ENCODE results near the gene POU2AF1.

POU2AF1 gene

DNA sequence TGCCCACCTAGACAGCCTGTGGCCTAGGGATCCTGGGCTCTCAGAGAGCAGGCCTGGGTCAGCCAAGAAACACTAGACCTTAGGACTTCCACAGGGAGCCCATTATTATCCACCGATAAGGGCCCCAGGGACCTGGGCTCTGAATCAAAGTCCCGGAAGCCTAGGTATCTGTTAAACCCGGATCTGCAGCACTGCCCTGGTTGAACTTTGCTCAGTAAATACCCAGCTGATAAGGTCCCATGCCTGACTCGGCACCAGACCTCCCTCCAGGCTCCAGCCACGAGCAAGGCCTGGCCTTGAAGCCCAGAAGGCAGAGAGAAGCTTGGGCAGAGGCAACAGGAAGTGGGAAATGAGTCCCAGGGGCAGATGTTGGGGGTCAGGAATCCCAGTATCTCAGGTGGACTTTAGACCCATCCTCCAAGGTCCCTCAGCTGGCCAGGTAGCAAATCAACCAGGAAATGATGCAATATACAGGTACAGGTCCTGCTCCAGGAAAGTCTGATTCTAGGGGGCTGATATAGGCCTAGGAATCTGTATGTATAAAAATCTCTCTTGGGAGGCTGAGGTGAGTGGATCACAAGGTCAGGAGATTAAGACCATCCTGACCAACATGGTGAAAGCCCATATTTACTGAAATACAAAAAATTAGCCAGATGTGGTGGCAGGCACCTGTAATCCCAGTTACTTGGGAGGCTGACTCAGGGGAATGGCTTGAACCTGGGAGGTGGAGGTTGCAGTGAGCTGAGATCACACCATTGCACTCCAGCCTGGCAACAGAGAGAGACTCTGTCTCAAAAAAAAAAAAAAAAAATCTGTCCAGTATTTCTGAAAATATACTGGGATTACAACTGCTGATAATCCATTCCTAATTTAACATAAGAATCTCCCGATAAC lies 18.7 kb downstream of the POU2AF1 start:
- DNase-seq (ENCODE audit: low read depth) = no peak

DNA sequence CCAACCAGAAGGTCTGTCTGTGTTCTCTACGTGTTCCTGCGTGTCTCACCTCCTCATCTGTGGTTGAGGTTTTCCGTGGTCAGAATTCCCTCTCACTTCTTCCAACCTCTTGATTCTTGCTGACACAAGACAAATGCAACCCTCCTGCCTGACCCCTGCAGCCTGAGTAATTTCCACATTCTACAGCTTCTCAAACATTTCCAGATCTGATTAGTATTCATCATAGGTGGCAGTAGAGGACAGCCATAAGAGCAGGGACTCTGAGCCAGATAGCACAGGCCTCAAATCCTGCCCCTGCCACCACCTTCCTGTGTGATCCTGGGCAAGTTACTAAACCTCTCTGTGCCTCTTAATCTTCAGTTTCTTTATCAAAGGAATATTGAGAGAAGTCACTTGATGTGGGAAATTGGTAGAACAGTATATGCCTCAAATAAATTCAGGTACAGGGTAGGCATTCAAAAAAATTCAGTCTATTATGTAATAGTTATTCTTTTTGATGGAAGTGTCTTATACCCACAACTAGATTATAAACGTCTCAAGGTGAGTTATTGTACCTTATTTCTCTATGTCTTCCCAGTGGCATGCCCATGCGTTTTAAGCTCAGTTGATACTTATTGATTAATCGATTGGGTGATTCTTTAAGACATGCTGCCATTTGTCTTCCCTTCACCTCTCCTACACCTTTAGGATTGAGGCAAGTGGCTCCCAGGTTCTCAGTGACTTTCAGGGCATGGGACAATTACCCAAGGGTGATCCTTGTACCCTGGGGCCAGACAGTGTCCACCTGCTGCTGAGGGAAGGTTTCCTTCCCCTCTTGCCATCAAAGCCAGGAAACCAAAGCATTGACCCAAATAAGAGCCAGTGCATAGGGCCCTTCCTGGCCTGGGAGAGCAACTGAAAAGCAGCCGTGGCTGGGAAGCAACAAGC lies 19.6 kb downstream of the POU2AF1 start:
- DNase-seq (ENCODE audit: low read depth) = no peak

DNA sequence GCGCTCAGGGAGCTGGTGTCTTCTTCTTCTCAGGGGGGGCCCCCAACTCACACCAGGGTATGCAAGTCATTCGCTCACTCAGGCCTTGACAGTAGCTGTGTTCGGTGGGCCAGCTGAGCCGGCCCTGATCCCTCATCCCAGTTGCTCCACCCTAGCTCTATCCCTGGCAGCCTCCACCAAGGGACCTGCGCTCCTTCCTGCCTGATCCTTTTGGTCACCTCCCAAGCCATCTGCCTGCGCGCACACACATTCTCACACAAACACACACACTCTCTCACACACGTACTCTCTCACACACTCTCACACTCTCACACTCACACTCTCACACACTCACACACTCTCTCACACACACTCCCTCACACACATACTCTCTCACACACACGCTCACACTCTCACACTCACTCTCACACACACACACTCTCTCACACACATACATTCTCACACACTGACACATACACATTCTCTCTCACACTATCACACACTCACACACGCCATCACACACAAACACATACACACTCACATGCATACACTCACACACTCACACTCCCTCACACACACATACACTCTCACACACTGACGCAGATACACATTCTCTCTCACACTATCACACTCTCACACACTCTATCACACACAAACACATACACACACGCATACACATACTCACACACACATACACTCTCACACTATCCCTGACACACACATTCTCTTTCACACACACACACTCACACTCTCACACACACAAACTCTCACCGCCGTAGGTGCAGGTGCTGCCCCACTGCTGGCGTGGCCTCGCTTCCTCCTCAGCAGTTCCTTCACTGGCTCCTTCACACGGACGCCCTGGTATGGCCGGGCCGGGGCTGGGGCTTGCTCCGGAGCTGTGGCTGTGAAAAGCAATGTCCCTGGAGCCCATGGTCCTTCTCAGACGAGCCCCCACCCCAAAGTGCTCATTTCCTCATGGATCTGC lies 20.8 kb downstream of the POU2AF1 start:
- no peak for DNase-seq (ENCODE audit: low read depth)

DNA sequence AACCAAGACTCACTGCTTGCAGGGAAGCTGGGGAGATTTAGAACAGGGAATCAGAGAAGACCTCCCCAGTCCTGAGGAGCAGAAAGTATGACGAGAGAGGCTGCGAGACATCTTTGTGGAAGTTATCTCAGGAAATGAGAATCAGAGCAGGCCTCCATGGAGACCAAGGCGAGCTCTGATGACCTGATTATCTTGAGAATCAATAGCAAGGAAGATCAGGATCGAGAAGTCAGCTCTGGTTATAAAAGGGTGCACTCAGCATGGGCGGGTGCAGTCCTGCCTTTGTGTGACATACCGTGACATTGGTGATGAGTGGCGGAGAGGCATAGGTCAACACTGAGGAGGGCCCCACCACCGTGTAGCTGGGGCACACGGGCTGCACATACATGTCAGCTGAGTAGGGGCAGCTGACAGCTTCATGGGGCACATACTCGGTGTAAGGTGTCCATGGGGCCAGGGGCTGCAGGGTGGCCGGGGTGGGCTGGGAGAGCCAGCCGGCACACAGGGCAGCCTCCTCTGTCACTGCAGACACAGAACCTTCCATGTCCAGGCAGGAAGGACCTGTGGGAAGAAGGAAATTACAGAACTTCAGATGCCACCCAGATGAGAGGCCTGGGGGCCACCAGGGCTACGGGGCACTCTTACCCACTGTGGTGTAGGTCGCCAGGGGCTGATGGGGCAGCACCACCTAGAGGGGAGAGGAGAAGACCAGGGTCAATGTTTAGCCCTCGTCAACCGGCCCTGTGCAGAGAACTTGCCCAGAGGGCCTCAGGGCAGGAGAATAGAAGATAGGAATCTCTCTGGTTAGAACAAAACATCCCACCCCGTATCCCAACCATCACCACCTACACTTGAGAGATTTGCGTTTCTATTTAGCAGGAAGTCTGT lies 21.7 kb downstream of the POU2AF1 start:
- DNase-seq (ENCODE audit: low read depth) = no peak

DNA sequence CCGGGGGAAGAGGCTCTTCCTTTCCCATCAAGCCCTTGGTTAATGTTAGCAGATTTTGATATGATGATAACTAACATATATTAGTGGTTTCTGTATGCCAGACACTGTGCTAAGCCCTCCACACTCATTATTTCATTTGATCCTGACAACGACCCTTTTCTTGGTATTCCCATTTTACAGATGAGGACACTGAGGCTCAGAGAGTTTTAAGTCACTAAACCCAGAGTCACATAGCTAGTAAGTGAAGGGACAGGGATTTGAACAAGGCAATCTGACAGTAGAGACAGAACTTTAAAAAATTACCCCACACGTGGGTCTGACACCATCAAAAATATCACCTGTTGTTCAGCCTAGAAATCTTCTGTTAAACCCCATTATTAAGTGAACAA lies 22.4 kb downstream of the POU2AF1 start:
- no peak for DNase-seq (ENCODE audit: low read depth)

DNA sequence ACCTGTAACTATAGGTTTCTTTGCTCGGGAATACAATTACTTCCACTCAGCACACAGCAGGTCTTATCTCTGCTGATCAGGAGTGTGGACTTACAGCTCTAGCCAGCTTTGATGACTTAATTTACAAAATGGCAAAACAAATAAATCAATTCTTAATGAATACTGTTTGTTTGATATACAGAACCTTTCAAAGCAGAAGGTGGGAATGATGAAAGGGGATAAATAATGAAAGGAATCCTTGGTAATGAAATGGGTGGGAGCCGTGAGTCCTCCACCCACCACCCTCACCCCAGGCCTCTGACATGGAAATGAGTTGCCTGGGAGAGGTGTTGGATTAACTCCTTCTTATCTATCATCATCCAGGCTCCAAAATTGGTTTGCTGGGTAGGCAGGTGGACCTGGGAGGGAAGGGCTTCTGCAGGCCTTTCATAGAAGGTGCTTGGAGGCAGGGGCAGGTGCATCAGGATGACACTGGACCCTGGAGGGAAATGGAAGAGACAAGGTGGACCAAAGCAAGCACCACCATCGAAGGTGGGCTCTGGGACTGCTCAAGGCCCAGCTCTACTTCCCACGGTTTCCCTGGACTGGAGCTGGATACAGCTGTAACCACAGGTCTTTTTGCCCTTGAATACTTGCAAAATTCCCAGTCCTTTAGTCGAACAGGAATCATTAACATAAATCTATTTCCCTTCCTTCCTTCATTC lies 23.0 kb downstream of the POU2AF1 start:
- DNase-seq (ENCODE audit: low read depth) = no peak

DNA sequence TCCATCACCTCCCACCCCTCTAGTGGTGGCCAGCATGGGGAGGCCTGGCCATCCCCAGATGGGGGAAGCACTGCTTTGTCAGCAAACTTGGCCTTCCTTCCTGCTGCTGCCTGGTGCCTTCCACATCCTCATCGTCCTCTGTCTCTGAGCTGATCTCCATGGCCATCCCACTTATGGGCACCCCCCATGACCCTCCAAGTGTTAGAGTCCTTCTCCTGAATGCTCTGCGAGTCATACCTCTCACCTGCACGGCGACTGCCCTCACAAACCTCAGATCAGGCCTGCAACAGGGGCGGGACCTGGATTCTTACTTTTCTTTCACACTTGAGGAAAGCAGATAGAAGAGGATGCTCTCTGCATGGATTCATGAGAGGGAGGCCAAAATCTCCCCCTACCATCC lies 24.0 kb downstream of the POU2AF1 start:
- no peak for DNase-seq (ENCODE audit: low read depth)

DNA sequence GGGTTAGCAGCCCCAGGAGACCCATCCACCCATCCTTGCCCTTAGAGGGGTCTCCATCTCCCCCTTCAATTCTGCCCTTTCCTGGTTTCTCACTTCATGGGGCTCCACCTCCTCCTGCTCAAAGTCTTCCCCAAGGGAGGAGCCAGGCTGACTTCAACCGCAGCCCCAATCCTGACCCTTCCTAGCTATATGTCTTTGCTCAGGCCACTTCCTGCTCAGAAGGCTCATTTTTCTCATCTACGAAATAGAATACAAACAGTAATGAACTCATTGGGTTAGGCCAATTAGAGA lies 24.5 kb downstream of the POU2AF1 start:
- DNase-seq (ENCODE audit: low read depth) = no peak

DNA sequence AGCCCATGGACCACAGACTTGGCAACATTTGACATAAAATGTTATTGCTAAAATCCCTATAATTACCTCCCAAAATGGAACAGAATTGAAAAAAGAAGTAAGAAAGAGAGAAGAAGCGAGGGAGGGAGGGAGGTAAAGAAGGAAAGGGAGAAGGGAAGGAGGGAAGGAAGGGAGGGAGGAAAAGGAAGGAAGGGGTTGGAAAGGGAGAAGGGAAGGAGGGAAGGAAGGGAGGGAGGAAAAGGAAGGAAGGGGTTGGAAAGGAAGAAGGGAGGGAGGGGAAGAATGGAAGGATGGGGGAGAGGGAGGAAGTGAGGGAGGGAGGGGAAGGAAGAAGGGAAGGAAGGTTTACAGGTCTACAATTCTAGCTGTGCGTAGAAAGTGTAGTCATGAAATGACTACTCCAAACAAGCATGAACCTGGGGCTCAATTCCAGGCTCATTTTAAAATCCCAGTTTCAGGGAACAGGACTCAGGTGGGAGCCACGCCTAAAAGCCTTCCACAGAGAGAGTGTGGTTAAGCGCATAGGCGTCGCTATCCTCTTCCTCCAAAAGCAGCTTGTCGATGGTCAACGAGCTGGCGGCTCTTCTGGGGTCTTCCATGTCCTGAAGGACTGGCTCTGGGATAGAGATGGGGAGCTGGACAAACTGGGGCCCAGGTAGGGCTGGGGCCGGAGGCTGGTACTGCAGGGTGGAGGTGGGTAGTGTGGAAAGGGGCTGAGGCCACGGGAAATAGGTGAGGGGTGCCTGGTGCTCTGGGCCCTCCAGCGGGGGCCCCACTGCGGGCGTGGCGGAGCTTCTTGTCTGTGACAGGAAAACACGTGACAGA lies 25.1 kb downstream of the POU2AF1 start:
- no peak for DNase-seq (ENCODE audit: low read depth)

DNA sequence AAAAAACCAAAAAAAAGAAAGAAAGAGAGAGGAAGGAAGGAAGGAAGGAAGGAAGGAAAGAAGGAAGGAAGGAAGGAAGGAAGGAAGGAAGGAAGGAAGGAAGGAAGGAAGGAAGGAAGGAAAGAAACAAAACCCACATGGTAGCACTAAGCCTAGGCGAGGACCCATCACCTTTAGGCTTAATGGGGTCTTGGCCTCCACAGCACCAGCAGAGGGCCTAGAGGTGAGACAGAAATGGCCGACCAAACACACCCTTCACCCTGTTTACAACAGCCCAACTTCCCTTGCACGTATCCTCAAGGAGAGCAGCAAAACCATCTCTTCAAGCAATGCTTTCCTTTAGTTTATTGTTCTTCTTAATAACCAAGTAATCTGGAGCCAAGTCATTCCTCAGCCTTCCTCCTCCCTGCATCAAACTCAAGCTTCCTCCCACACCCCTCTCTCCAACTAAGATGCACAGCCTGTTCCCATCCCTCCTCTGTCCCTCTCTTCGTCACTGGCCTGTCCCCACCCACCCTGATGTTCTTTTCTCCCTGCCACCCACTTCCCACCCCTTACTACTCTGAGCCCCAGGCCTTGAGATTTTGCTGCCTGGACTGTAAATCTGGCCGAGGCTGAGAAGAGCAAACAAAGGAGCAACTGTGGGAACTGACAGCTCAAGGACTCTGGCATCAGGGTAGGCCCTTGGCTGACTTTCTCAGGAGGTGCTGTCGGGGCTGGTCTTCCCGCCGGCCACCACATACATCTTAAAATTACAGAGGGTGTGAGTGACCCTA lies 26.0 kb downstream of the POU2AF1 start:
- no peak for DNase-seq (ENCODE audit: low read depth)

DNA sequence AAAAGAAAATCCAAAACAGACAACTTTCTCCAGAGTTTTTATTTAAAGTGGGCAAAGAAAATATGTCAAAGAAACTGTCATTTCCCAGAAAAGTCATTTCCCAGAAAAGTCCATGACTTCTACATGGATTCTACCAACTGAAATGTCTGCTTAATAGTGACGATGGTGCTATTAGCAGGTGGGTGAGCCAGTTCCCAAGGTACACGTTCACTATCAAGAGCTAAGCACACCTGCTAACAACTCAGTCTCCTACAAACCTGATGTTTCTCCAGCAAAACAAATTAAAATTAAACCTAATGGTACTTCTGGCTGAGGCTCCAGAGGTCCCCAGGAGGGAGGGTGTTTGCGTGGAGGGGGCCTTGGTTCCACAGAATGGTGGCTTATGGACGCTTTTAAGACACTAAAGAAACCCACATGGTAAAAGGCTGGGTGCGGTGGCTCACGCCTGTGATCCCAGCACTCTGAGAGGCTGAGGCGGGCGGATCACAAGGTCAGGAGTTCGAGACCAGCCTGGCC lies 26.8 kb downstream of the POU2AF1 start:
- DNase-seq (ENCODE audit: low read depth) = no peak

DNA sequence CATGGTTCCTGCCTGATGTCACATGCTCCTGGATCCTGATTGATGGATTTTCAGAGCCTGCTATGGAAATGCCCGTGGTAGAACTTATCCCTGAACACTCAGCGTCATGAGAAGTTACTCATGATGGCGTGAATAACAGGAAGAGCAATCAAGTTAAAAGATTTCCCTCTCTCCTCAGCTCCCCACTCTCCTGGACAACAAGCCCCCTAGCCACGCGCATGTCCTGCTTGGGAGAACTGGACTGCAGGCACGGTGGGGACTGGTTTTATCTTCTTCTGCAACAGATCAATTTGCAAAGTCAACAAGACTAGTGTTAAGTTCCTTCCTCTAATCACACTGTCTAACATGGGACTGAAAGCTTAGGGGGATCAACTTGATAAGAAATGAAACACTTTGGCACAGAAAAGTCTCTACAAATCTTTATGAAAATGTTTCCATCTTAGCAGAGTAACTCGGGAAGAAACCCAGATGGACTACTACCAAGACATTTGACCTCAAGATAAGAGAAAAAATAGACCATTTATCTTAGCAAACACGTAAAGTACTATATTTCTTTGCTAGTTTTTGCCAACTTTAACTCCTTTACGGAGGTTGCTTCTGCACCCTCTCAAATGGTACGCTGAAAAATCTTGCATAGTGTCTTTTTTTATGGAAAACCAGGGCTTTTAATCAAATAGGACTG lies 27.6 kb downstream of the POU2AF1 start:
- DNase-seq (ENCODE audit: low read depth) = no peak

DNA sequence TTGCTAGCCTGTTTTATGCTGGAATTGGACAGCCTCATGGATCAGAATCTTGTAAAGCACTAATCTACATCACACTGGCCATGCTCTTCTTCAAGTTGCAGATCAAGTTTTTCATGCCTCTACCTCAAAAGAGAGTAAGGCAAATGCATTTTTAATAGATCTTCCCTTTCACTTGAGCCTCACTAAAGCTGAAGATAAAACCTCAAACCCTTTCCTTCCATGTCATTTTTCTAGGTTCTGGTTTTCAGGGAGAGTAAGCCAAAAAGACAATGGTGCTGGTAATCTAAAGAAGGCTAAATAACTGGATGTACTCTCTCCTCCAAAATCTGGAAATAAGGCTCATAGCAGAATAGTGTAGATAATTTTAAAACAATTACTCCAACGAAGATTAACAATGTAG lies 28.3 kb downstream of the POU2AF1 start:
- DNase-seq (ENCODE audit: low read depth) = no peak

DNA sequence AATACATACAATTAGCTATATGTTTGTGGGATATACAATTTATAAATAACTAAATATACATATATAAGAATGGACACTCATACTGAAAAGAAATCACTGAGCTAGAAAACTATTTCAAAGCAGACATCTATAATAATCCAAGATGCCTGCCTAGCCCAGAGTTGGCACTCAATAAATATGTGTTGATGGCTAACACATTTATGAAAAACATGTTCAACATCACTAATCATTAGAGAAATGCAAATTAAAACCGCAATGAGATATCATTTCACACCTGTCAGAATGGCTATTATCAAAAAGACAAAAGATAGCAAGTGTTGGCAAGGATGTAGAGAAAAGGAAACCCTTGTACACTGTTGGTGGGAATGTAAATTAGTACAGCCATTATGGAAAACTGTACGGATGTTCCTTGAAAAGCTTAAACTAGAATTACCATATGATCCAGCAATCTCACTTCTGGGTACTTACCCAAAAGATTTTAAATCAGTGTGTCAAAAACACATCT lies 29.8 kb downstream of the POU2AF1 start:
- DNase-seq (ENCODE audit: low read depth) = no peak

DNA sequence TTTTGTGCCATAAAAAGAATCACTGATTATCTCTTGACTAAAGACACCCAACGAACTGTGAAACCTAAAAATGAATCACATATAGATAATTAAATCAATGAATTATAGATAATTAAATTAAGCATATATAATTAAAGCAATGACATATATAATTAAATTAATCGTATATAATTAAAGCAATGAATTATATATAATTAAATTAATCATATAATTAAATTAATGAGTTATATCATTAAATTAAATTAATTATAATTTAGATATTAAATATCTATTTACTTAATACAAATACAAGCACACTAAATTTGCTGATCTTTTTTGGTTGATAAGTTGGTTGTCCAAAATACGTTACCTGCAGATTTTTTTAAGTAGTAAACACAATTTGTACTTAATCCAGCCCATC lies 30.9 kb downstream of the POU2AF1 start:
- DNase-seq (ENCODE audit: low read depth) = no peak

DNA sequence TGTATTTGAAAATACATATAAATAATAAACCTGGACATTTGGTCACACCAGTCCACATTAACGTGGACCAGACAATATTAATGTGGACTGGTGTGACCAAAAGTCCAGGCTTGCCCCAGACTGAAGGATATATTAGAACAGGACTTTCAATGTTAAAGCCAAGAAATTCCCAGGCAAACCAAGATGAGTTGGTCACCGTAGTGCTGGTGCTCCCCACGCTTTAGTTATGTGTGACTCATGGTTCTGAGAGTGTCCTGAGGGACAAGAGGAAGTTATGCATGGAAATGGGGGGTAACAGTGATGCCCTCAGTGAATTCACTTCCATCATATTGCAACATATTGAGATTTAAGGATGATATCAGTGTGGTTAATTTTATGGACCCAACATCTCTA lies 31.4 kb downstream of the POU2AF1 start:
- DNase-seq (ENCODE audit: low read depth) = no peak

DNA sequence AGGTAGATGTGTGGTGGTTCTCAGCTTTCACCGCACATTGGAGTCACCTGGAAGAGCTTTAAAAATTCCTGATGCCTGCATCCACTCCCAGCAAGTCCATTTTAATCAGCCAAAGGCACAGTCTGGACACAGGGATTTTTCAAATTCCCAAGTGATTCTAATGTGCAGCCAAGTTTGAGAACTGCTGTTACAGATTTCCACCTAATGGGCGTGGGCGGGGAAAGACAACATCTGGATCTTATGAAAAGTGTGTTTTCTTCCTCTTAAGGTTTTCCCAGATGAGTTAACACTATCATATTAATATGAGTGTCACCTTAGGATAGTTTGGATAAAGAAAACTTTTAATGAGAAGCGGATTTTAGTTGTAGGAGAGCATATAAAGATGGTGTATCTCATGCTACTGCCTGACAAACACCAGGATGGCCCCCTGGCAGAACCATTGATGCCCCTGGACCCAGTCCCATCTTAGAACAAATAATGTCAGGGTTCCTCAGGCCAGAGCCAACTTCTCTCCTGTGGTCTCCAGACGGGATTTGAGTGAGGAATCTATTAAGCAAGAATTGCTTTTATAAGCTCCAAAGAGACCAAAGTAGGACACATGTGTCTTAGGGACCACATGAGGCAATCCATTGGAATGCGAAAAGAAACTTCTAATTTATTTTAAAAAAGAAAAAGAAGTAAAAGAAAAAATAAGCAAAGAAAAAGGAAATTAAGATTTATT lies 31.9 kb downstream of the POU2AF1 start:
- no peak for DNase-seq (ENCODE audit: low read depth)

Measured in T follicular helper cell (primary cell).